Epidermal melanocyte (primary cell): ENCODE data around the gene PNPLA2.

Experiments used
- DNase-seq: peaks from one replicate; pipeline ENCODE4 v3.0.0; 2011; ENCODE audit warnings: low spot score; ENCODE audit not compliant: insufficient read length

Gene PNPLA2

DNA sequence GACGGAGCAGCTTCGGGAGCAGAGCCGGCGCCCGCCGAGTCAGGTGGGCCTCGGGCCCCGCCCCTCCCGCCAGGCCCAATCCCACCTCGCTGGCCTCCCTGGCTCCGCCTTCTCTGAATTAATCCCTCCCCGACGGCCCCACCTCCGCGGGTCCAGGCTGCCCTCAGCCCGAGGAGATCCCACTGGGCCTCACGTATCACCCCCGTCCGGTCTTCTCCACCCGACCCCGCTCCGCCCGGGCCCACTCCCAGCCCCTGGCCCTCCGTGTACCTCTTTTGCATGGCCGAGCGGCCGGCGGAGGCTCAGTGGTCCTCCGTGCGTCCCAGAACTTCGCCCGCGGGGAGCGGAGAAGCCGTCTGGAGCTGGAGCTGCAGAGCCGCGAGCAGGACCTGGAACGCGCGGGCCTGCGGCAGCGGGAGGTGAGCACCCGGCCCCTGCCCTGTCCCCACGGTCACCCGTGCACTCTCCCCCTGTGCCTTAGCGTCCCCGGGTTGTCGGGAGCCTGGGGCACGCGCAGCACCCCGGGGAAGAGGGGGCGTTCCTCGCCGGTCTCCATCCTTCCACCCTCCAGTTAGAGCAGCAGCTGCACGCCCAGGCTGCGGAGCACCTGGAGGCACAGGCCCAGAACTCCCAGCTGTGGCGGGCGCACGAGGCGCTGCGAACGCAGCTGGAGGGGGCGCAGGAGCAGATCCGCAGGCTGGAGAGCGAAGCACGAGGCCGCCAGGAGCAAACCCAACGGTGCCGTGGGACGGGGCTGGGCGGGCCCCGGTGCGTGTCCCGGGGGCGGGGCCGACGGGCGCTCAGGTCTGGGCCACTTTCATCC is 11.8 kb downstream of the PNPLA2 start:
- peak; percentile 78 for DNase-seq

DNA sequence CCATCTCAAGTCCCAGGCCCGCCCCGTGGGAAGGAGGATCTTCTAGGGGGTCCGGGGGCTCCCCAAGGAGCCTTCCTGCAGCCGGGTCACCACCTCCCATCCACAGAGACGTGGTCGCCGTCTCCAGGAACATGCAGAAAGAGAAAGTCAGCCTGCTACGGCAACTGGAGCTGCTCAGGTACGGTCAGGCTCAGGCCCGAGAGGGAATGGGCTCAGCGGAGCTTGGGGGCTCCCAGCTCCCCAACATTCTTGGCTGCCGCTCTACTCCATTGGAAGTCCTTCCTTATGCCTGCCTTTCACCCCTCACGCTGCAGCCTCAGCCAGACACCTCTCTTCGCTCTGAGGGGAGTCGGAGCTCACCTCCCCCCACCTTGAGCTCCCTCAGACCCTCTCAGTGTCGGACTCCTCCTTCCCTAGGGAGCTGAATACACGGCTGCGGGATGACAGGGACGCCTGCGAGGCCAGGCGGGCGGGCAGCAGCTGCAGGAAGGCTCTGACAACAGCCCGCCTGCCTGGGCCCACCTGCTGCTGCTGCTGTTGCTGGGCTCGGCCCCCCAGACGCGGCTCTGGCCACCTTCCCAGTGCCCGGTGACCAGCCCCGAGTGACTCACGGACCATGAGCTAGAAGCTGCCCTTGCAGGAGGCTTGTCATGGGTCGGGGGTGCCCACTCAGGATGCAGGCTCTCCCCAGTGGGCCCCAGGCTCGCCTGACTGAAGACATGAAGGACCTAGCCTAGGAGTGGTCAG is 12.6 kb downstream of the PNPLA2 start:
- DNase-seq, result no peak

- DNase-seq, result no peak
Observed at GRCh38 chr11:831961-832528, 13.3 kb downstream of the PNPLA2 start.

DNA sequence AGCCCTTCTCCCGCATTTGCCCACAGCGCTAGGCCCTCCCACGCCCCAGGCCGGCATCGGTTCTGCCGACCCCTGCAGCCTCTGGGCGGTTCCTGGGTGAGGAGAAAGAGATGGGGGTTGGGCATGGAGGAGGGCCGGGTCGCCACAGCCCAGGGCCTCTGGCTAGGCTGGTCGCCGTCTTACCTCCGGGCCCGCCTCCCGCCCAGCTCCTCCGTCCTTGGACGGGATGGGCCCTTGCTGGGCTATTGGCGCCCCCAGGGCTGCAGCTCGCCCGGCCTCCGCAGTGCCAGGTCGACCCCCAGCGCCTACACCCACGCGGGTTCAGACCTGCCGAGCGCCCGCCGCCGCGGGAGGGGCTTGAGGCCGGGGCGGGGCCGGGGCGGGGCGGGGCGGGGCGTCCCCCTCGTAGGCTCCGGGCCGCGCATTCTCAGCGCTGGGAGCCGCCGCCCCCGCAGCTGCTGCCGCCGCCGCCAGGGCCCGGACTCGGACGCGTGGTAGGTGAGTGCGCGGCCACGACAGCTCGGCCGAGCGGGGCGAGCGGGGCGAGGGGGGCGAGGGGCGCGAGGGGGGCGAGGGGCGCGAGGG is 13.9 kb downstream of the PNPLA2 start, which contains the start of gene CD151:
Gene CD151 (plus strand): TSS at position 424 of the 585 bp plus-strand sequence. CDS start 3,118 bp downstream, outside the sequence.
- DNase-seq, result peak; percentile 65

DNA sequence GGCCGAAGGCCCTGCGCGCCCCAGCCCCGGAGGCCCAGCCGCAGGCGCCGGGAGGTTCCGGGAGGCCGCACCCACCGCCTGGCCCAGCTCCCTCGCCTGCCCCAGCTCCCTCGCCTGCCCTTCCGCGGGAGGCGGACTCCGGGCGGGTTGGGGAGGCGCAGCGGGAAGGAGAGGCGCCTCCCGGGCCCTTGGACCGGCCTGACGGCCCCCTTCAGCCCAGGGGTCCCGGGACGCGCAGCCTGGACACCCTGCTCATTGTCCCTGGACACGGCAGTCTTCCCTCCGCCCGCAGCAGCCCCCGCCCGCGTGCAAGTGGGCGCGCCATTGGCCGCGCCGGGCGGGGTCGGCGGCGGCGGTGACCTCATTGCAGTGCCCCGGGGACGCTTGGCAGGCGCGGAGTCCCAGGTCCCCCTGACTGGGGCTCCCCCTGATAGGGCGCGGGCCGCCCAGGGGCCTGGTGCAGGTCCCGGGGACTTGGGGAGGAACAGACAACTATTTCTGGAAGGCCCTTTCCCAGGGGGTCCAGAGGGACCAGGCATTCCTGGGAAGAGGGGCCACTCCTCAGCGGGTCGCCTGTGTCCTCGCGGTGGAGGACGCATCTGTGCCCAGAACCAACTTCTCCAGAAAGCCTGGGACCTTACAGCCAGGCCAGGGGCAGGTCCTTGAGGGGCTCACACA is 14.5 kb downstream of the PNPLA2 start:
- DNase-seq, result no peak

DNA sequence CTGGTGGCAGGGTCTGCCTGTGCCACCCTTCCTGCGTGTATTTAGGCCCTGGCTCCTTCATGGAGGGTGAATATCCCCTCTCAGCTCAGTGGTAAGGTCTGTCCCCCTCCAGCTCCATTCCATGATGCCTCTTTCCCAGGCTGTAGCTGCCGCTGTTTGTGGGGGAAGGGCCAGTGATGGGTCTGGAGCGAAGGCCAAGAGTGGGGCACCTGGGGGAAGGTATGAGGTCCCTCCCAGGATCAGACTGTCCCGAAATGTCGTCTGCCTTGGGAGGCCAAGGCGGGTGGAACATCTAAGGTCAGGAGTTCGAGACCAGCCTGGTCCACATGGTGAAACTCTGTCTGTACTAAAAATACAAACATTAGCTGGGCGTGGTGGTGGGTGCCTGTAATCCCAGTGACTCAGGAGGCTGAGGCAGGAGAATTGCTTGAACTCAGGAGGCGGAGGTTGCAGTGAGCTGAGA is 15.2 kb downstream of the PNPLA2 start:
- DNase-seq, result no peak

DNA sequence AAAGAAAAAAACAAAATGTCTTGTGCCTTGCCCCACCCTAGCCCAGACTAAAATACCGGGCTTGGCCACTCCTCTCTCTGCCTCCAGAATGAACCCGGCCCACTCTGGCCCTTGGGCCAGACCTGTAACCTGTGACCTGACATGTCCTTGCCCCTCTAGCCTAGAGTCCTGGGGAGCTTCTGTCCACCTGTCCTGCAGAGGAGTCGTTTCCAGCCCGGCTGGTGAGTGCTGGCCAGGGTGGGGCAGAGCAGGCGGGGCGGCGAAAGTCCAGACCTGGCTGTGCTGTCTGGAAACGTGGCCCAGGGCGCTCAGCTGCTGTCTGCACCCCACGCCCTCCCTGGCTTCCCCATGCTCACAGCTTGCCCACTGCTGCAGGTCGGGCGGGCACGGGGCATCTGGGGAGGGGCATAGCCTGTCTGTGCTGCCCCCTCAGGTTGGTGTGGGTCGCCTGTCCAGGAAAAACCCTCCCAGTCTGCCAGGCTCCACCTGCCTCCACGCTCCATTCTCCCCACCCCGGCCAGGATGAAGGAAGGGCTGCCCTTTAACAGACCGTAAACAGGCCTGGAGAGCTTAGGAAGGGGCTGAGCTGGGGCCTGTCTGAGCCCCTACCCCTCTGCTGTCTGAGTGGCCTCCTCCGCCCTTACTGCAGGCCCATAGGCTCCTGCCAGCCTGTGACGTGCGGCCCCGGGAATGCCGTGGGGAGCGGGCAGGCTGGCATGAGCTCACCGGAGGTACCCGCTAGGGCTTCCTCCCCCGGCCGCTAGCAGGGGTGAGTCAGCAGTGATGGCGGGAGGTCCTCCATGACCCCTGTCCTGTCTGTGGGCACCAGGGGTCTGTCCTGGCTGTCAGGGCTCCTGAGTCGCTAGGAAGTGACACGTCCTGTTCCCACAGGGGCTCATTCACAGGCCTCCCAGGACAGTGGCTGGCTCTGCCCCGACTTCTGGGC is 15.9 kb downstream of the PNPLA2 start:
- peak; percentile 57 for DNase-seq

GRCh38 chr11:836274-836673 is 17.6 kb downstream of the PNPLA2 start:
- no peak for DNase-seq

- DNase-seq, result no peak
Observed at GRCh38 chr11:836700-837099, 18.0 kb downstream of the PNPLA2 start.

DNA sequence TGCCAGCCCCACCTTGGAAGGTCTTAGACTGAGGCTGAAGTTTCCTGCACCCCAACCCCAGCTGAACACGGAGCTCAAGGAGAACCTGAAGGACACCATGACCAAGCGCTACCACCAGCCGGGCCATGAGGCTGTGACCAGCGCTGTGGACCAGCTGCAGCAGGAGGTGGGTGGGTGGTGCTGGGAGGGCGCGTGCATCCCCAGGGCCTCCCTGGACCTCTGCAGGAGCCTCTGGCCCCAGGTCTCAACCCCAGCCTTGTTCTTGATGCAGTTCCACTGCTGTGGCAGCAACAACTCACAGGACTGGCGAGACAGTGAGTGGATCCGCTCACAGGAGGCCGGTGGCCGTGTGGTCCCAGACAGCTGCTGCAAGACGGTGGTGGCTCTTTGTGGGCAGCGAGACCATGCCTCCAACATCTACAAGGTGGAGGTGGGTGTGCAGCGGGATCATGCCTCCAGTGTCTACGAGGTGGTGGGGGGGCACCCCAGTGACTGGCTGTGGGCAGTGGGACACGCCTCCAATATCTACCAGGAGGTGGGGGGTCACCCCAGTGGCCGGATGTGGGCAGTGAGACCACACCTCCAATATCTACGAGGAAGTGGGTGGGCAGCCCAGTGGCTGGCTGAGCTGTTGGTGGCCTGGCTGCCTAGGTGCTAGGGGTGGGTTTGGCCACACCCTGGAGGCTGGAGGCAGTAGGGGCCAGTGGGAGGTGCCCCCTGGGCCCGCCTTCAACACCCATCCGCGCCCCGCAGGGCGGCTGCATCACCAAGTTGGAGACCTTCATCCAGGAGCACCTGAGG is 18.7 kb downstream of the PNPLA2 start:
- DNase-seq, result no peak

DNA sequence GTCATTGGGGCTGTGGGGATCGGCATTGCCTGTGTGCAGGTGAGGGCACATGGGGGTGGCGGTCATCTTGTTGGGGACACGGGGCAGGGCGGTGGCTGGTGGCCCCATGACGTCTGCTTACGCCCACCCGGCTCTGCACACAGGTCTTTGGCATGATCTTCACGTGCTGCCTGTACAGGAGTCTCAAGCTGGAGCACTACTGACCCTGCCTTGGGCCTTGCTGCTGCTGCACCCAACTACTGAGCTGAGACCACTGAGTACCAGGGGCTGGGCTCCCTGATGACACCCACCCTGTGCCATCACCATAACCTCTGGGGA is 19.2 kb downstream of the PNPLA2 start:
- DNase-seq, result no peak

DNA sequence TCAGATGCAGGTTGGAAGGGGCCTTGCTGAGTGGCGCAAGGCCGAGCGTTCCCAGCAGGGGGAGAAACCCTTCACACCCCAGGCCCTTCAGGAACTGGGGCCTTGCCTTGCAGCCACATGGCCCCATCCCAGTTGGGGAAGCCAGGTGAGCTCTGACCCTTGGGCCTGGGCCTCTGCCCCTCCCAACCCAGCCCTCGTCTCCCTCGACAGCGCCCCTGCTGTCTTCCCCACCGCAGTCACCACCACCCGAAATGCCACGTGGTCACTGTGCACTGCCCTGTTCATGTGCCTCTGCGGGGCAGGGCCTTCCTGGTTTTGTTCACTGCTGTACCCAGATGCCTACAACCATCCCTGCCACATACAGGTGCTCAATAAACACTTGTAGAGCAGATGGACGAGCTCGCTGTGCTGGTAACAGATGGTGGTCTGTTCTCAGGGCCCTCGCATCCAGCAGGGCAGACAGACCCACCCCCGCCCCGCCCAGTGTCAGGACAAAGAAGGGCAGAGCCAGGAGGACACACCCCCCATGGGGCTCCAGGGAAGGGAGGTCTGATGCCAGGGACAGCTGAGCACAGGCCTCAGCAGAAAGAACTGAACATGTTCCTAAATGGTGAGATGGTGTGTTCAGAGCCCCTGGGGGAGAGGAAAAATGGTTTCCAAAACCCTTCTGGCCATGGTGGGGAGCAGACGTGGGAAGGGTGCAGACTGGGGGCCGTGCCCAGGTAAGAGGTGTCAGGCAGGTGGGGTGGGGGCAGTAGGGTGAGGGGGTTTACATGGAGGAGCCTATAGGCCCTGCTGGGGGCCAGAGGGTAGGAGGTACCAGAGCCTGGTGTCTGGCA is 19.9 kb downstream of the PNPLA2 start:
- DNase-seq, result no peak

GRCh38 chr11:839280-839623 is 20.5 kb downstream of the PNPLA2 start:
- no peak for DNase-seq

DNA sequence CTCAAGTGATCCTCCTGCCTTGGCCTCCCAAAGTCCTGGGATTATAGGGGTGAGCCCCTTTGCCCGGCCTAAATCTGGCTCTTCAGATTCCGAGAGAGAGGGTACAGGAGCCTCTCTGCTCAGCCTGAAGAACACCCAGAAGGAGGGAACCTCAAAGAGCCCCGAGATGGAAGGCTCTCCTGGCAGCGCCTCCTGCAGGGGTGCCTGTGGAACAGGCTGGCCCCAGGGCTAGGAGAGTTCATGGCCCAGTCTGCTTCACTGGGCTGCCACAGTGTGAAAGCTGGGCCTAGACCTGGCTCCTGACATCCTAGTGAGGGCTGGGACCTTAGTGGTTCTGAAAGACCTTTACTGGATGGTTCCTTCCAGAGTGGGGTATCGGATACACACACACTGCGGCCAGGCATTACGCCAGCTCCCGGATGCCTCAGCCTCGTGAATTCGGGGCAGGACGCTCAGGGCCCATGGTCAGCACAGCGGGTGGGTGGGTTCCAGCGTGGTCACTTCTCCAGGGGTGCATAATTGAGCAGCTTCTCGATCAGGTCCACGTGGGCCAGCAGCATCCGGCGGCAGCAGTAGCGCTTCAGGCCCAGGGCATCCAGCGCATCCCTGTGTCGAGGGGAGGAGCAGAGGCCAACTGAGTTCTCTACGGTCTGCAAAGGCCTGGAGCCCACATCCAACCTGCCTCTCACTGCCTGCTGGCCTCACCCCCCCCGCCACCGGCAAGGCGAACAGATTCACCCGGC is 21.3 kb downstream of the PNPLA2 start:
- DNase-seq, result no peak

- no peak for DNase-seq
Observed at GRCh38 chr11:841981-842369, 23.3 kb downstream of the PNPLA2 start.

- DNase-seq, result peak; percentile 92
Observed at GRCh38 chr11:842370-843002, 23.8 kb downstream of the PNPLA2 start, which contains the start of the genes POLR2L and TSPAN4. Gene POLR2L, minus strand, starts transcription at chr11:842529. Its CDS starts 21 bp downstream, at chr11:842508. Gene TSPAN4, plus strand, starts transcription at chr11:842852. Its CDS starts 7,453 bp downstream, at chr11:850305.

DNA sequence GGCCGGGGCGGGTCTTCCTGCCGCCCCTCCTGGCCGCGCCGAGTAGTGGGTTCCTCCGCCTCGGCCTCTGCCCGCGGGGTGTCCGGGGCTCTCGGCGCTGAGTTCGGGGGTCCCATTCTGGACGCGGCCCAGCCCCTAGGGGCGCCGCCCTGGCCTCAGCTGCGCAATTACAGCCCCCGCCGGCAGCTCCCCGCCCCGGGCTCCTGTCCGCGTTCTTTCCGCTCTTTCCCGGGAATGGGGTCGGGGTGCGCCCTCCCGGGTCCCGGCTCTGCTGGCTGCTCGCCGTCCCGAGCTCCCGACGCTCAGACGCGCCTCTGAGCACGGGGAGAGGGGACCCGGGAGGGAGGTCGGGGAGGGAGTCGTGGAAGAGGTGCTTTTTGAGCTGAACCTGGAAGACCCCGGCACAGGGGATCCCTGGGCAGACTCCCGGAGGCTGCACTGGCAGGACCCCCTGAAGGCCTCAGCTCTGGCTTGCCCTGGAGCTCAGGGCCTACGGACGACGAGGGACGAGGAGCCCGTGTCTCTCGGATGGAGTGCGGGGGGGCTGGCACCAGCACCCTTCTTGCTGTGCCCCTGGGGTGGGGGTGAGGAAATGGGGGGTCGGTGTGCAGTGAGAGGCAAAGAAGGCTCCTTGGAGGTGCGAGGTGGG is 24.5 kb downstream of the PNPLA2 start:
- no peak for DNase-seq
